Right kidney (tissue), 1 donor: ENCODE measurements around the gene ZNF184.

Experiments used
- DNase-seq: peaks from one replicate; pipeline ENCODE4 v3.0.0-alpha.2; 2016

ZNF184 gene

DNA sequence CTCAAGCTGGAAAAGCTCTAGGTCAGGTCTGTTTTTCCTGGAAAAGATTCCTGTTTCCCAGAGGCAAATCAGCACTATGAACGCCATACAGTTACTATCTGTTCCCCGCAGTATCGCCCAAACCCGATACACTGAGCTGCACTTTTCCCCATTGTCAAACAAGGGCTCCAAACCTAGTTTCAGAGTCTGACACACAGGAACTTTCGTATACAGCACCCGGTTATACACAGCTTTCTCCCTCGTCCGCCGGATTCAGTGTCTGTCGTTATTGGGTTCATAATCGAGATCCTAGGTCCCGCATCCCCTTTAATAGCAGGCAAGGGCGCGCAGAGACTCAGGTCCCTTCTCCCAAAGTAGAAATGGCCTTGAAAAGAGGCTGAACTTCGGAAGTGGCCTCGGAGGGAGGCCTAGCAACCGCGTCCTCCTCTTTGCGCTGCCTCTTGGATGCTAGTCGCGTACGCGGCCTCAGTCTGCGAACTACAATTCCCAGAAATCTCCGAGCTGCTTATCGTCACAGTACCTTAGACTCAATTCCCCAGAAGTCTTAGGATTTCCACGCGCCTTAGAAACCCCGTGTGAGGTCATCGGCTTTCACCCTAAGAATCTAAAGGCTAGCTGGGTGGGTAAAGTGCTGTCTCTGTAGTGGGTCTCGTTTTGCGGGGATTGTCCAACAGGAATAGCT, 50.1 kb downstream of the ZNF184 start:
- DNase-seq: no peak

DNA sequence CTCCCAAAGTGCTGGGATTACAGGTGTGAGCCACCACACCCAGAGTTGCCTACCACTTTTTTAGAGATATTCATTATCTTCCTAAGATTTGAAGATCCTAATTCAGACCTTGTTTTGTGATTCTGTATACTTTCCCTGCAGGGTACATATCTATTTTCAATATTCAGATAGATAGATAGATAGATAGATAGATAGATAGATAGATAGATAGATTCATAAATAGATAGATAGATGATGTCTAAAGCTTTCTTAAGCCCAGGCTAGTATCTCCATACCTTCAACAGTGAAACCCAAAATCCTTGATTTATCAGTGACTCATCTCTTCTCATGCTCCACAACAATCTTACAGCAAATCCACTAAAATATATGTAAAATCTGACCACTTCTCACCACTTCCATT, 53.5 kb downstream of the ZNF184 start:
- DNase-seq: no peak

DNA sequence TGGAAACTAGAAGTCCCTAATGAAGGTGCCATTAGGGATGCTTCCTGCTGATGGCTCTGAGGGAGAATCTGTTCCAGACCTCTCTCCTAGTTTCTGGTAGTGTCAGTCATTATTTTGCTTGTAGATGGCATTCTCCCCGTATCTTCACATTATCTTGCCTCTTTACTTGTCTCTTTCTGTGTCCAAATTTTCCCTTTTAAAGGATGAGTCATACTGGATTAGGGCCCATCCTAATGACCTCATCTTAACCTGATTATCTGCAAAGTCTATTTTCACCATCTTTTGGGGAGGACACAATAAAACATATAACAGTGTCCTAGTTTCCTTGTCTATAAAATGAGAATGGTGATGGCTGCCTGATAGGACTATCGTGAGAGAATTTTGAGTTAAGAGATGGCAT, 57.0 kb downstream of the ZNF184 start:
- no peak for DNase-seq

DNA sequence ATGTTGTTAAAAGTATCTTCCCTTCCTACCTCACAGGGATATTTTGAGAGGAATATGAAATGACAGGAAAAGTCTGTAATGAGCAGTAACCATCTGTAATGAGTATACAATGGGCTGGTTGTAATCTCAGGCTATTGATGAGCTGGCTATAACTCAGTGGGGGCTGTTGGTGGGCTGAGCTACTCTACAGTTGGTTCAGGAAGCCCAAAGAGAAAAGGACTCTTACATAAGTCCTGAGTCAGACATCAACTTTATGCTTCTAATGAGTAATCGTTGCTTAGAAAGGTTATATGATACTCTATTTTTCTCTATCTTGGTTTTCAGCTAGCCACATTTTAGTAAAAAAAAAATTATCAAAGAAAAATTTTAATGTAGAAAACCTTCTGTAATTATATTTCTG, 57.9 kb downstream of the ZNF184 start:
- no peak for DNase-seq

GRCh38 chr6:27414300-27414699, 58.6 kb downstream of the ZNF184 start:
- no peak for DNase-seq

DNA sequence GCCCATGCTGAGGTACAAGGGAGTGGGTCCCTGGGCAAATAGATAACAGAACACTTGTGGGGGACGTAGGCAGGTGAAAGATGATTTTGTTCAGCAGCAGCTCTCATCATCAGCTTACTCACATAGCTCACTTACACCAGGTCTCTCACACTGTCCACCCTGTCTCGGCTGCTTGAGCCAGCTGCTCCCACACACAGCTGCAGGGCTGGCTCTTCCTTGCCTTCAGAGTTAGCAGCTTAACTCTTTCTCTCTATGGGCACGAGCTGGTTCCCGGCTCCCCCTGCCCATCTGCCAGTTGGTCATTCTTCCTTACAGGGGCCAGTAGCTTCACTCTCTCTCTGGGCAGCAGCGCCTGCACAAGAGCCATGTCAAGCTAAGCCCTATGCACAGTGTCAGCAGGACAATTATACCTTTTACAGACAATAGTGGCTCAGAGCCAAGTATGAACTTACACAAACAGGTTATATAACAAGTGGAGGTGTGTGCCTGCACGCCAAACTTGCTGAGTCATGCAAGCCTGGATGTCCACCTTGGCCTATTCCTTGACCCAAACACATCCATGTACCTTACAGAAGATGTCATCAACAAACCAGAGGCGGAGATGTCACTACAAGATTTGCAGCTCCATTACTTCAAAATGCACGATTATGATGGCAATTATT, 65.6 kb downstream of the ZNF184 start:
- DNase-seq: no peak

- DNase-seq: no peak
These were observed 66.8 kb downstream of the ZNF184 start for GRCh38 chr6:27406085-27406484.

- no peak for DNase-seq
These were observed 71.8 kb downstream of the ZNF184 start for GRCh38 chr6:27400877-27401642.
